Keratinocyte (primary cell): ENCODE data around the gene EYS.

Source experiments
- EZH2 ChIP-seq: IDR thresholded peaks from one replicate; pipeline ENCODE4 v1.6.1; 2012; ENCODE audit warnings: inconsistent platforms, mild to moderate bottlenecking, low read length, moderate library complexity
- TF ChIP-seq, protein P1 (sequence below), 3 experiments: IDR thresholded peaks in 1 of 3; conservative IDR thresholded peaks in 1 of 3; optimal IDR thresholded peaks in 1 of 3; 2 replicates in 2 of 3; 3 replicates in 1 of 3; pipeline versions ENCODE3 to v1.5.1; 2011; ENCODE audit warnings: low read length in 3 of 3, mild to moderate bottlenecking in 3 of 3, moderate library complexity in 2 of 3, control low read depth in 1 of 3, inconsistent platforms in 1 of 3; ENCODE audit not compliant: insufficient read depth in 2 of 3; ENCODE audit errors: extremely low read depth in 1 of 3

DNA sequence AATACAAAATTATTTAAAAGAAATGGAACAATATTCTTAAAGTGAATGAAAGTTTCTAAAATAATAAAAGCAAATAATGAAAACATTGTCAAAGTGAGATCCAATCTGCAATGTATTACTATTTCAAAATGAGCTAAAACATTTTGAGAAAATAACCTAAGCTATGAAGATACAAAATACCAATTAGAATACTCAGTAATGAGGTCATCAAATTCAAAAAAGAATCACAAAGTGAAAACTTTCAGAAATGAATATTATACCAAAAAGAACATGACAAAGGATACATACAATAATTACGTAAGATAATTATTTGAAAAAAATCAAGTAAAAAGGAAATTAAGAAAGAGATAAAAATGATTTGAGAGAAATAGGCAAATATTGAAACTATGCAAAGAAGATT, 634.5 kb downstream of the EYS start:
- no peak for TF ChIP-seq EZH2
- TF ChIP-seq, protein P1, sequence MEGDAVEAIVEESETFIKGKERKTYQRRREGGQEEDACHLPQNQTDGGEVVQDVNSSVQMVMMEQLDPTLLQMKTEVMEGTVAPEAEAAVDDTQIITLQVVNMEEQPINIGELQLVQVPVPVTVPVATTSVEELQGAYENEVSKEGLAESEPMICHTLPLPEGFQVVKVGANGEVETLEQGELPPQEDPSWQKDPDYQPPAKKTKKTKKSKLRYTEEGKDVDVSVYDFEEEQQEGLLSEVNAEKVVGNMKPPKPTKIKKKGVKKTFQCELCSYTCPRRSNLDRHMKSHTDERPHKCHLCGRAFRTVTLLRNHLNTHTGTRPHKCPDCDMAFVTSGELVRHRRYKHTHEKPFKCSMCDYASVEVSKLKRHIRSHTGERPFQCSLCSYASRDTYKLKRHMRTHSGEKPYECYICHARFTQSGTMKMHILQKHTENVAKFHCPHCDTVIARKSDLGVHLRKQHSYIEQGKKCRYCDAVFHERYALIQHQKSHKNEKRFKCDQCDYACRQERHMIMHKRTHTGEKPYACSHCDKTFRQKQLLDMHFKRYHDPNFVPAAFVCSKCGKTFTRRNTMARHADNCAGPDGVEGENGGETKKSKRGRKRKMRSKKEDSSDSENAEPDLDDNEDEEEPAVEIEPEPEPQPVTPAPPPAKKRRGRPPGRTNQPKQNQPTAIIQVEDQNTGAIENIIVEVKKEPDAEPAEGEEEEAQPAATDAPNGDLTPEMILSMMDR (optimal IDR thresholded peaks at IDR 0.05 in 1 of 3, IDR thresholded peaks at IDR 0.05 in 1 of 3, conservative IDR thresholded peaks at IDR 0.05 in 1 of 3; ENCODE audit: extremely low read depth in 1 of 3, insufficient read depth in 2 of 3, low read length in 3 of 3): no peak
